ENCODE data around the gene CFI.

GRCh38 chr4:109848501-109848900, 46.7 kb upstream of the CFI start:
- TF ChIP-seq CTCF (IDR thresholded peaks at IDR 0.05; ENCODE audit: insufficient read depth, low read length, poor library complexity, severe bottlenecking) (no peak), EZH2phosphoT487 (conservative IDR thresholded peaks at IDR 0.05; ENCODE audit: low read length) (no peak)
